ENCODE data around the gene CPPED1.

DNA sequence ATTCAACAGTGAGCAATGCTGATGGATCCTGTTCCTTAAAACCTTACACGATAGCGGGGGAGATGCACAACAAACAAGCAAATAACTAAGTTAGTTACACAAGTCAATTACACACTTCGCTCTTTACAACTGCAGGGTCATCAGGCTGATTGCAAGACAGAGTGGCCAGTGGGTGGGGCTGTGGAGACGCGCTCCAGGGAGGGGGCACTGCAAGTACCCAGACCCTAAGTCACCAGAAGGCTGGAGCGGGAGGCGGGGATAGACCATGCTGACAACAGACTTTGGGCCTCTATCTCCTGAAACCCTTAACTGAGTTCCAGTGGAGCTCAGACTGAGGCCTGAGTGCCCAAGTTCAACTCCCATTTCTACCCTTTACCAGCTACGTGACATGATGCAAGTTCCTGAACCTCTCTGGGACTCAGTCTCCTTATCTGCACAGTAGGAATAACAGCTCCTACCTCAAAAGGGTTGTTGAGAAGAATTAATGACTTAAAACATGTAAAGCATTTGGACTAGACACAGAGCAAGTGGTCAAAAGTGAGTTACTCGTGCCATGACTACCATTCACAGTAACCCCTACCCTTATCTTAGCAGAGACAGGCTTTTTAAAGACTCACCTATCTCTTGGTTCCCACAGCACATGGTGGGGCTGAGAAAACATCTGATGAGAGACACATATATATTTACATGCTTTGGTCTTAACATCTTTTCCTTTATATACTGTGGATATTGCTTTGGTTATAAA lies 10.4 kb downstream of the CPPED1 start:
- TF ChIP-seq CTCF (IDR thresholded peaks at IDR 0.05; ENCODE audit: low read depth, low read length) (no peak), EZH2phosphoT487 (IDR thresholded peaks at IDR 0.05; ENCODE audit: low read depth) (no peak)

Measured in OCI-LY3 (cell line).